Bronchial epithelial cell (primary cell): ENCODE measurements around the gene B3GAT1. TPM values are rescaled to one million over a fixed set of nuclear protein-coding genes. Genes with fewer than 3 reads are reported as not detected.

ENCODE experiments used
- DNase-seq: peaks from one replicate; pipeline ENCODE4 v3.0.0-alpha.2; 2010; ENCODE audit warnings: low read depth
- FAIRE-seq: peaks from 2 replicates; lab custom pipeline; 2011; peaks lifted over from hg19 to GRCh38; lab: Jason Lieb, UNC
- H3K27me3 ChIP-seq: 2 replicates; pipeline ENCODE4 v1.5.1; 2011; ENCODE audit warnings: low read length; ENCODE audit not compliant: control insufficient read depth, insufficient read depth
- H3K36me3 ChIP-seq: 2 replicates; pipeline ENCODE4 v1.5.1; 2011; ENCODE audit warnings: low read length; ENCODE audit not compliant: control insufficient read depth, insufficient read depth
- H3K4me3 ChIP-seq: 2 replicates; pipeline ENCODE4 v1.5.1; 2011; ENCODE audit warnings: mild to moderate bottlenecking, low read depth, low read length, control low read depth
- total RNA-seq: library from RNA; depleted of rRNA; stranded (reverse); fragments of >200 nt; gene quantifications from 2 replicates; pipeline ENCODE4 v1.2.1, GENCODE V29; 2014
- TF ChIP-seq, protein P1 (sequence below): IDR thresholded peaks from 2 replicates; pipeline ENCODE4 v1.5.1; 2011; ENCODE audit warnings: mild to moderate bottlenecking, moderate library complexity, low read length, control low read depth, inconsistent platforms; ENCODE audit not compliant: insufficient read depth, severe bottlenecking

B3GAT1 gene
- total RNA-seq, 1 donor from 2014 or later: under 0.01 TPM

DNA sequence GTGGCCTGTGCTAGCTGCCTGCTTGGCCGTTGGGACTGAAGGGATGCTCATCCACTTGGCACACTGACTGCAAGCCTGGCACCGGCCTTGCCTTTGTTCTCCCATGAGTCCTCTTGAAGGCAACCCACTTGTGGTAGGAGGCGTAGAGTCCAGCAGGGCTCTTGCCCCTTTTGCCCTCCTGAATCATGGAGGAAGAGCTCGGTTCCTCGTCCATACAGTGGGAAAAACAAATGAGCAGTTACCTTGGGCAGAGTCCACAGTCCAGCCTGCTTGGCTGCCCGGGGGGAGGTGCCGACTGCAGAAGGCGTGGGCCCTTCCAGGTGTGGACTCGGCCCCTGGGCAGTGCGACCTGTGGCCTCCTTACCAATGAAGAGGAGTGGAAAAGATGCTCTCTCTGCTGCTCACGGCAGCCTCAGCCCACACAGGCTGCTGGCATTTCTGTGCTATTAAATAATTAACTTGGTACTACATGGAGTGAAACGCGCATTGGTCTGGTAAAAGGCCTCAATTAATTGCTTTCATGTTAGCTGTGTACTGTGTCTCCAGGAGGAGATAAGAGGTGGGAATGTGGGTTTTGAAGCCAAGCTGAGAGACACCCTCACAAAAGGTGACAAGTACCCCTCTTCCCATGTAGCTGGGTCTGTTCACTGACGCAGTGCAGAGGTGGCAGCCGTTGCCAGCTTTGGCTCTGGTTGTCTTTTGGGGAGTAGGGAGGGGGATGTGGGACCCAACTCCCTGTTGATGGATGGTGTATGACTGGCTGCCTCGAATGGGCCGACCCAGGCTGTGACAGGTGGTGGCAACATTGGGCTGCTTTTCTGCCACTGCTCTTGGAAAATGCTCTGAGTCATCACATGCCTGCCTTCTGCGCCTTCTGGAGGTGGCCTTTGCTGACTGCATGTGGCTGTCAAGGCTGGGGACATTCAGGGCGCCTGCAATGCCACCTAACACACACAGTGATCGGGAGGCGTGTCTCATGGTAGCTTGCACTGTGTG is 26.8 kb upstream of the B3GAT1 start:
- no peaks in the 10 kb centered on the region for H3K36me3 ChIP-seq
- FAIRE-seq (no peak), DNase-seq (no peak)
- no peaks in the 10 kb centered on the region for H3K27me3 ChIP-seq
- TF ChIP-seq, protein P1, sequence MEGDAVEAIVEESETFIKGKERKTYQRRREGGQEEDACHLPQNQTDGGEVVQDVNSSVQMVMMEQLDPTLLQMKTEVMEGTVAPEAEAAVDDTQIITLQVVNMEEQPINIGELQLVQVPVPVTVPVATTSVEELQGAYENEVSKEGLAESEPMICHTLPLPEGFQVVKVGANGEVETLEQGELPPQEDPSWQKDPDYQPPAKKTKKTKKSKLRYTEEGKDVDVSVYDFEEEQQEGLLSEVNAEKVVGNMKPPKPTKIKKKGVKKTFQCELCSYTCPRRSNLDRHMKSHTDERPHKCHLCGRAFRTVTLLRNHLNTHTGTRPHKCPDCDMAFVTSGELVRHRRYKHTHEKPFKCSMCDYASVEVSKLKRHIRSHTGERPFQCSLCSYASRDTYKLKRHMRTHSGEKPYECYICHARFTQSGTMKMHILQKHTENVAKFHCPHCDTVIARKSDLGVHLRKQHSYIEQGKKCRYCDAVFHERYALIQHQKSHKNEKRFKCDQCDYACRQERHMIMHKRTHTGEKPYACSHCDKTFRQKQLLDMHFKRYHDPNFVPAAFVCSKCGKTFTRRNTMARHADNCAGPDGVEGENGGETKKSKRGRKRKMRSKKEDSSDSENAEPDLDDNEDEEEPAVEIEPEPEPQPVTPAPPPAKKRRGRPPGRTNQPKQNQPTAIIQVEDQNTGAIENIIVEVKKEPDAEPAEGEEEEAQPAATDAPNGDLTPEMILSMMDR: no peak
- no peak overlapping the region for H3K4me3 ChIP-seq

DNA sequence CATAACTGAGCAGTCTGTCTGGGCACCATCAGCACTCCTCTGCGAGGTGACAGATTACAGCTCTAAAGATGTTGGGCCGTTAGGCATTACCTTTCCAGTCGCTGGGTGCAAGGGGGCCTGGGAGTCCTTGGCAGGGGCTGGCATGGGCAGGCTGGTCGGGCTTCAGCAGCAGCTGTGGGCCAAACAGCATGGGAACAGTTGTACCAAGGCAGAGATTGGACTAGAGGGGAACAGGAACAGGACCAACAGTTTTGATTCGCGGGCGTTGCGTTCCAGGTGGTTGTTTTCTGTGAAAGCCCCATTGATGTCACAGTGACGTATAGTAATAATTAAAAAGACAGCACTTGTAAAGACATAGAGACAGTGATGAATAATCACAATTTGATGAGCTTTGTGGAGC is 25.8 kb upstream of the B3GAT1 start:
- no peak overlapping the region for H3K4me3 ChIP-seq
- DNase-seq (no peak), FAIRE-seq (no peak)
- TF ChIP-seq, protein P1: no peak
- H3K27me3 ChIP-seq: no peaks in the 10 kb centered on the region
- H3K36me3 ChIP-seq: no peaks in the 10 kb centered on the region

DNA sequence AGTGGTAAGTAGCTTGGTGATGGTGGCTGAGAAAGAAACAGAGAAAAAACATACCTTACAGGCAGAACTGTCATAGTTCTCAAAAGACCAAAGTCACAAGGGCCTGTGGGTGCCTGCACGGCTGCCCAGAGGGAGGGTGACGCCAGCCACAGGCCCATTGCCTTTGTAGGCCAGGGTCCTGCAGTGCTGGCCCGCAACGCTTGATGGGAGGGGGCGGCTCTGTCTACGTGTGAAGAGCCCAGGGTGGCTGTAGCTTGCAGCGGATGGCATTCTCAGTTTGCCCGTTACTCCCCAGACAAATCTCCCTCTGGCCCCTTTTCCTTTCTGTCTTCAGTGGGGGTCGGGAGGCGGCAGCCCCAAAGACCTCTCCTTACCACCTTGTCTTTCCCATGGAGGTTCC is 24.7 kb upstream of the B3GAT1 start:
- FAIRE-seq (no peak), DNase-seq (no peak)
- Histone ChIP-seq H3K4me3 (no peak overlapping the region), H3K36me3 (no peaks in the 10 kb centered on the region), H3K27me3 (no peaks in the 10 kb centered on the region)
- TF ChIP-seq, protein P1: no peak

DNA sequence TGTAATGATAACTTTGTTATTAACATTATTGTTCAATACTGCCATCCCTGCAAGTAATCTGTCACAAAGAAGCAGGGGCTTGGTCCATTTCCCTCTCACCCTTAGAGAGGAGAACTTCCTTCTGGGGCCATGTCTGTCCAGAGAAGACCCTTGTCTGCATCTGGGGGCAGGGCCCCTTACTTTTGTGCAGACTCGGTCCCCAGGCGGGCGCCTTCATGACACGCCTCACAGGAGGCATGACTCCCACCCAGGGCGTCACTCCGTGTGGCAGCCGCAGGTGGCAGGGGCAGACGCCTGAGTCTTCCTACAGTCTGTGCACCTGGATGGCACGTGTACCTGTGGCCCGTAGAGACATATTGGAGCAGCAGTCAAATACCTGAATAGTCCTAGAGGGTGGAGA is 21.8 kb upstream of the B3GAT1 start:
- FAIRE-seq (no peak), DNase-seq (no peak)
- Histone ChIP-seq H3K36me3 (no peaks in the 10 kb centered on the region), H3K4me3 (no peak overlapping the region), H3K27me3 (no peaks in the 10 kb centered on the region)
- TF ChIP-seq, protein P1: no peak

DNA sequence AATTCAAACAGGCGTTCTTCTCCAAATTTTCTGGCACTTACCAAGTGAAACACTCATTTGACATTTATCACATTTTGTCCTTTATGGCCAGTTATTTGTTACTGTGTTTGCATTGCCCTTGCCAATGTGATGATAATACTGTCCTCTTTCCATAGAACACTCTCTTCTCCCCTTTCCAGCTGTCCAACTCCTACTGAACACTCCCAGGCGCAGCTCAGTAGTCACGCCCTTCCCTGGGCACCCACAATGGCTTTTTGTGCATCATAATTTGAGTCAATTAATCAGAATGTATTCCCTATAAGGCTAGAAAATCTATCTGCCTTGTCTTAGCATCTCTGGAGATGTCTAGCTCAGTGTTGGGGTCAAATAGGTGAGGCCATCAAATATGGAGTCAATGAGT is 21.2 kb upstream of the B3GAT1 start:
- Histone ChIP-seq H3K36me3 (no peaks in the 10 kb centered on the region), H3K4me3 (no peak overlapping the region), H3K27me3 (no peaks in the 10 kb centered on the region)
- DNase-seq: no peak
- TF ChIP-seq, protein P1: no peak
- FAIRE-seq: no peak
